ENCODE data around the gene CRYAB.

CRYAB gene

GRCh38 chr11:111911563-111912401, at the start of gene CRYAB:
Gene CRYAB (minus strand): TSS chr11:111911770. CDS start chr11:111911724, 46 bp downstream.
- intact Hi-C loops (cut with DNase I), result loop anchor here (5.0 kb wide), 1 partner anchor 71 kb away; no protein-coding TSS in a partner anchor
- peak; percentile 80 to 97 (median 92) for DNase-seq

GRCh38 chr11:111960916-111961315, 49.3 kb upstream of the CRYAB start:
- DNase-seq, result no peak
- intact Hi-C loops (cut with DNase I), result no loop called here

- no peak for DNase-seq
These were observed 46.3 kb upstream of the CRYAB start for GRCh38 chr11:111957663-111958444.

GRCh38 chr11:111954154-111954553, 42.6 kb upstream of the CRYAB start:
- intact Hi-C loops (cut with DNase I), result no loop called here

More at GRCh38 chr11:111957663-111958444, 46.3 kb upstream of the CRYAB start:
- intact Hi-C loops (cut with DNase I), result no loop called here

GRCh38 chr11:111951565-111951964, 40.0 kb upstream of the CRYAB start:
- intact Hi-C loops (cut with DNase I), result no loop called here

More at GRCh38 chr11:111954154-111954553, 42.6 kb upstream of the CRYAB start:
- DNase-seq, result no peak

GRCh38 chr11:111949519-111950426, 38.2 kb upstream of the CRYAB start:
- intact Hi-C loops (cut with DNase I), result no loop called here
- no peak for DNase-seq

More at GRCh38 chr11:111951565-111951964, 40.0 kb upstream of the CRYAB start:
- DNase-seq, result no peak

GRCh38 chr11:111947143-111947542, 35.6 kb upstream of the CRYAB start:
- no peak for DNase-seq
- intact Hi-C loops (cut with DNase I), result no loop called here

- DNase-seq, result no peak
- intact Hi-C loops (cut with DNase I), result no loop called here
These were observed 34.9 kb upstream of the CRYAB start for GRCh38 chr11:111946499-111946898.

GRCh38 chr11:111945198-111945597, 33.6 kb upstream of the CRYAB start:
- intact Hi-C loops (cut with DNase I), result no loop called here
- DNase-seq, result no peak

GRCh38 chr11:111944651-111945051, 33.1 kb upstream of the CRYAB start:
- intact Hi-C loops (cut with DNase I), result no loop called here
- no peak for DNase-seq

GRCh38 chr11:111944139-111944538, 32.6 kb upstream of the CRYAB start:
- peak in 1 of 42 donors; percentile 7 for DNase-seq
- intact Hi-C loops (cut with DNase I), result no loop called here

- intact Hi-C loops (cut with DNase I), result no loop called here
- DNase-seq, result peak in 1 of 42 donors; percentile 13
These were observed 31.3 kb upstream of the CRYAB start for GRCh38 chr11:111942829-111943228.

- peak in 25 of 42 donors; percentile 11 to 68 (median 44) for DNase-seq
These were observed 30.4 kb upstream of the CRYAB start for GRCh38 chr11:111941963-111942362.

GRCh38 chr11:111939836-111940604, 28.4 kb upstream of the CRYAB start:
- peak in 1 of 42 donors; percentile 41 for DNase-seq
- intact Hi-C loops (cut with DNase I), result loop anchor here (5.0 to 10.0 kb wide), 2 partner anchors 37 to 135 kb away; partner anchors contain the start of genes NKAPD1 and PIH1D2

More at GRCh38 chr11:111941963-111942362, 30.4 kb upstream of the CRYAB start:
- intact Hi-C loops (cut with DNase I), result no loop called here

GRCh38 chr11:111938687-111939160, 27.2 kb upstream of the CRYAB start:
- intact Hi-C loops (cut with DNase I), result loop anchor here (5.0 to 10.0 kb wide), 2 partner anchors 39 to 136 kb away; partner anchors contain the start of genes NKAPD1 and PIH1D2

GRCh38 chr11:111937844-111938243, 26.3 kb upstream of the CRYAB start:
- intact Hi-C loops (cut with DNase I), result loop anchor here (5.0 to 10.0 kb wide), 2 partner anchors 39 to 137 kb away; partner anchors contain the start of genes NKAPD1 and PIH1D2
- peak in 10 of 42 donors; percentile 20 to 54 (median 37) for DNase-seq

More at GRCh38 chr11:111938687-111939160, 27.2 kb upstream of the CRYAB start:
- DNase-seq, result peak in 4 of 42 donors; percentile 21 to 48 (median 40)

GRCh38 chr11:111937461-111937769, 25.8 kb upstream of the CRYAB start:
- intact Hi-C loops (cut with DNase I), result loop anchor here (5.0 to 10.0 kb wide), 2 partner anchors 40 to 137 kb away; partner anchors contain the start of genes NKAPD1 and PIH1D2
- peak in 1 of 42 donors; percentile 42 for DNase-seq

Measured in head of caudate nucleus (tissue), 42 donors.